ENCODE results near the gene PAX2. TPM values are rescaled to one million over a fixed set of nuclear protein-coding genes. Genes with fewer than 3 reads are reported as not detected.

The PAX2 gene
- total RNA-seq, 1 donor from 2014 or later = 0.23 TPM

- H2AFZ ChIP-seq (ENCODE audit: low read depth, low read length) = no peak overlapping the region
- FAIRE-seq (no peak), DNase-seq (ENCODE audit: low read depth) (no peak)
- H3K27ac ChIP-seq (ENCODE audit: low read depth, low read length) = no peak overlapping the region
- no peaks in the 10 kb centered on the region for H3K36me3 ChIP-seq (ENCODE audit: insufficient read depth, low read length)
- Mint-ChIP-seq H3K4me3 (ENCODE audit: unreplicated experiment) (no peak overlapping the region), H3K4me1 (ENCODE audit: low read depth, unreplicated experiment) (peaks cover 2% of the 10 kb centered on the region), H3K9me3 (ENCODE audit: unreplicated experiment) (peaks cover 2% of the 10 kb centered on the region), H3K27me3 (ENCODE audit: low read depth, unreplicated experiment) (peaks cover 95% of the 10 kb centered on the region), H3K27ac (ENCODE audit: unreplicated experiment) (no peak overlapping the region), H3K36me3 (ENCODE audit: low read depth, unreplicated experiment) (no peaks in the 10 kb centered on the region)
- TF ChIP-seq CTCF (IDR thresholded peaks at IDR 0.05; ENCODE audit: insufficient read depth, low read depth, low read length) = no peak
- no peak for TF ChIP-seq EZH2 (IDR thresholded peaks at IDR 0.05; ENCODE audit: insufficient read depth, low read length)
- H3K9me3 ChIP-seq (ENCODE audit: insufficient read depth, low read depth, low read length) = no peaks in the 10 kb centered on the region
- H3K27me3 ChIP-seq (ENCODE audit: insufficient read depth, low read length) = peaks cover 98% of the 10 kb centered on the region
- peaks cover 8% of the 10 kb centered on the region for H4K20me1 ChIP-seq (ENCODE audit: insufficient read depth, low read length)
- no peaks in the 10 kb centered on the region for H3K79me2 ChIP-seq (ENCODE audit: insufficient read depth, low read length)
- H3K4me2 ChIP-seq (ENCODE audit: low read length) = no peak overlapping the region
- no peak overlapping the region for H3K4me3 ChIP-seq (ENCODE audit: insufficient read depth, low read depth, low read length)
- no peaks in the 10 kb centered on the region for H3K4me1 ChIP-seq (ENCODE audit: insufficient read depth, low read length)
- H3K9ac ChIP-seq (ENCODE audit: low read length) = no peak overlapping the region
These were observed 6.0 kb downstream of the PAX2 start for GRCh38 chr10:100751211-100751933.

- no peak for FAIRE-seq
- DNase-seq (ENCODE audit: low read depth) = no peak
- Histone ChIP-seq H3K9me3 (ENCODE audit: insufficient read depth, low read depth, low read length) (no peaks in the 10 kb centered on the region), H3K79me2 (ENCODE audit: insufficient read depth, low read length) (no peaks in the 10 kb centered on the region), H3K27ac (ENCODE audit: low read depth, low read length) (no peak overlapping the region), H4K20me1 (ENCODE audit: insufficient read depth, low read length) (no peaks in the 10 kb centered on the region), H3K4me2 (ENCODE audit: low read length) (no peak overlapping the region), H3K27me3 (ENCODE audit: insufficient read depth, low read length) (peaks cover 81% of the 10 kb centered on the region), H3K4me1 (ENCODE audit: insufficient read depth, low read length) (no peaks in the 10 kb centered on the region), H3K4me3 (ENCODE audit: insufficient read depth, low read depth, low read length) (no peak overlapping the region), H2AFZ (ENCODE audit: low read depth, low read length) (no peak overlapping the region), H3K36me3 (ENCODE audit: insufficient read depth, low read length) (no peaks in the 10 kb centered on the region), H3K9ac (ENCODE audit: low read length) (no peak overlapping the region)
- peak overlapping the region; percentile 50 for H3K4me3 Mint-ChIP-seq (ENCODE audit: unreplicated experiment)
- H3K27me3 Mint-ChIP-seq (ENCODE audit: low read depth, unreplicated experiment) = peaks cover 98% of the 10 kb centered on the region
- no peak for TF ChIP-seq EZH2 (IDR thresholded peaks at IDR 0.05; ENCODE audit: insufficient read depth, low read length)
- no peak for TF ChIP-seq CTCF (IDR thresholded peaks at IDR 0.05; ENCODE audit: insufficient read depth, low read depth, low read length)
- no peak overlapping the region for H3K27ac Mint-ChIP-seq (ENCODE audit: unreplicated experiment)
- H3K4me1 Mint-ChIP-seq (ENCODE audit: low read depth, unreplicated experiment) = no peaks in the 10 kb centered on the region
- H3K36me3 Mint-ChIP-seq (ENCODE audit: low read depth, unreplicated experiment) = no peaks in the 10 kb centered on the region
- no peaks in the 10 kb centered on the region for H3K9me3 Mint-ChIP-seq (ENCODE audit: unreplicated experiment)
These were observed 10.4 kb downstream of the PAX2 start for GRCh38 chr10:100755821-100756220.

- H3K79me2 ChIP-seq (ENCODE audit: insufficient read depth, low read length) = no peaks in the 10 kb centered on the region
- no peak overlapping the region for H2AFZ ChIP-seq (ENCODE audit: low read depth, low read length)
- no peaks in the 10 kb centered on the region for H3K9me3 Mint-ChIP-seq (ENCODE audit: unreplicated experiment)
- H3K9ac ChIP-seq (ENCODE audit: low read length) = no peak overlapping the region
- H3K4me1 ChIP-seq (ENCODE audit: insufficient read depth, low read length) = no peaks in the 10 kb centered on the region
- DNase-seq (ENCODE audit: low read depth) (no peak), FAIRE-seq (no peak)
- no peak overlapping the region for H3K27ac ChIP-seq (ENCODE audit: low read depth, low read length)
- no peaks in the 10 kb centered on the region for H3K36me3 ChIP-seq (ENCODE audit: insufficient read depth, low read length)
- no peak overlapping the region for H3K4me3 ChIP-seq (ENCODE audit: insufficient read depth, low read depth, low read length)
- TF ChIP-seq CTCF (IDR thresholded peaks at IDR 0.05; ENCODE audit: insufficient read depth, low read depth, low read length) (no peak), EZH2 (IDR thresholded peaks at IDR 0.05; ENCODE audit: insufficient read depth, low read length) (no peak)
- H3K36me3 Mint-ChIP-seq (ENCODE audit: low read depth, unreplicated experiment) = no peaks in the 10 kb centered on the region
- no peak overlapping the region for H3K4me2 ChIP-seq (ENCODE audit: low read length)
- H4K20me1 ChIP-seq (ENCODE audit: insufficient read depth, low read length) = no peaks in the 10 kb centered on the region
- H3K4me3 Mint-ChIP-seq (ENCODE audit: unreplicated experiment) = no peak overlapping the region
- peaks cover 71% of the 10 kb centered on the region for H3K27me3 ChIP-seq (ENCODE audit: insufficient read depth, low read length)
- peaks cover 94% of the 10 kb centered on the region for H3K27me3 Mint-ChIP-seq (ENCODE audit: low read depth, unreplicated experiment)
- H3K9me3 ChIP-seq (ENCODE audit: insufficient read depth, low read depth, low read length) = no peaks in the 10 kb centered on the region
- no peak overlapping the region for H3K27ac Mint-ChIP-seq (ENCODE audit: unreplicated experiment)
- H3K4me1 Mint-ChIP-seq (ENCODE audit: low read depth, unreplicated experiment) = no peaks in the 10 kb centered on the region
These were observed 13.9 kb downstream of the PAX2 start for GRCh38 chr10:100759331-100759730.

All from astrocyte (in vitro differentiated cells and primary cell).